GM18907 (cell line): ENCODE data around the gene DSCAML1.

ENCODE experiments used
- ATAC-seq: cut with Tn5 transposase; IDR thresholded peaks from one replicate; pipeline ENCODE4 v1.9.1; 2021; ENCODE audit warnings: mild to moderate bottlenecking, moderate library complexity; ENCODE audit not compliant: unreplicated experiment

Gene DSCAML1, protein sequence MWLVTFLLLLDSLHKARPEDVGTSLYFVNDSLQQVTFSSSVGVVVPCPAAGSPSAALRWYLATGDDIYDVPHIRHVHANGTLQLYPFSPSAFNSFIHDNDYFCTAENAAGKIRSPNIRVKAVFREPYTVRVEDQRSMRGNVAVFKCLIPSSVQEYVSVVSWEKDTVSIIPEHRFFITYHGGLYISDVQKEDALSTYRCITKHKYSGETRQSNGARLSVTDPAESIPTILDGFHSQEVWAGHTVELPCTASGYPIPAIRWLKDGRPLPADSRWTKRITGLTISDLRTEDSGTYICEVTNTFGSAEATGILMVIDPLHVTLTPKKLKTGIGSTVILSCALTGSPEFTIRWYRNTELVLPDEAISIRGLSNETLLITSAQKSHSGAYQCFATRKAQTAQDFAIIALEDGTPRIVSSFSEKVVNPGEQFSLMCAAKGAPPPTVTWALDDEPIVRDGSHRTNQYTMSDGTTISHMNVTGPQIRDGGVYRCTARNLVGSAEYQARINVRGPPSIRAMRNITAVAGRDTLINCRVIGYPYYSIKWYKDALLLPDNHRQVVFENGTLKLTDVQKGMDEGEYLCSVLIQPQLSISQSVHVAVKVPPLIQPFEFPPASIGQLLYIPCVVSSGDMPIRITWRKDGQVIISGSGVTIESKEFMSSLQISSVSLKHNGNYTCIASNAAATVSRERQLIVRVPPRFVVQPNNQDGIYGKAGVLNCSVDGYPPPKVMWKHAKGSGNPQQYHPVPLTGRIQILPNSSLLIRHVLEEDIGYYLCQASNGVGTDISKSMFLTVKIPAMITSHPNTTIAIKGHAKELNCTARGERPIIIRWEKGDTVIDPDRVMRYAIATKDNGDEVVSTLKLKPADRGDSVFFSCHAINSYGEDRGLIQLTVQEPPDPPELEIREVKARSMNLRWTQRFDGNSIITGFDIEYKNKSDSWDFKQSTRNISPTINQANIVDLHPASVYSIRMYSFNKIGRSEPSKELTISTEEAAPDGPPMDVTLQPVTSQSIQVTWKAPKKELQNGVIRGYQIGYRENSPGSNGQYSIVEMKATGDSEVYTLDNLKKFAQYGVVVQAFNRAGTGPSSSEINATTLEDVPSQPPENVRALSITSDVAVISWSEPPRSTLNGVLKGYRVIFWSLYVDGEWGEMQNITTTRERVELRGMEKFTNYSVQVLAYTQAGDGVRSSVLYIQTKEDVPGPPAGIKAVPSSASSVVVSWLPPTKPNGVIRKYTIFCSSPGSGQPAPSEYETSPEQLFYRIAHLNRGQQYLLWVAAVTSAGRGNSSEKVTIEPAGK (N-terminal part only)

DNA sequence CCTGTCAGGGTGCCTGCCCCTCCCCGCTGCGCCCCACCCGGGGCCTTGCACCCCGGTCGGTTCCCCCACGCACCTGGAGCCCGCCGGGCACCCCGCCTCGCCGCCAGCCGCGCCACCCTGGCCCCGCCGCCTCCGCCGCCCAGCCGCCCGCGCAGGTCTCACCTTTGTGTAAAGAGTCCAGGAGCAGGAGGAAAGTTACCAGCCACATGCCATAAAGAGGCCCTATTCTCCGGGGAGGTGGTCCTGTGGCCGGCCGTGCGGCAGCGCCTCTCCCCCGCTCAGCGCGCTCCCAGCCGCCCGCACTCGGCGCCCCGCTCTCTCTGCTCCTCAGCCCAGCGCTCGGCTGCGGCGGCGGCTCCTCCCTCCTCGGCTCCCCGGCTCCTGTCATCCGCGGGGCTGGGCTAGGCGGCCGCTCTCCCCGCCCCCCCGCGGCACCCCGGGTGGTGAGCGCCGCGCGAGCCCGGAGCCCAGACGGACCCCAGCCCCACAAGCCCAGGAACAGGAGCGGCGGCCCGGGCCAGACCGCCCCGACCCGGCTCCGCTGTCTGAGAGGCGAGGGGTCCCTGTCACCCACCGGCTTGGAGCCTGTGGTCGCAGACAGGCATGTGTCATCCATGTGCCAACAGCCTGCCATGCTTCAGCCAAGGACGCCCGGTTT, at the start of gene DSCAML1:
Gene DSCAML1, minus strand, starts transcription at position 345 of the 658 bp plus-strand sequence. Its CDS starts 137 bp downstream, at position 208.
- no peak for ATAC-seq

DNA sequence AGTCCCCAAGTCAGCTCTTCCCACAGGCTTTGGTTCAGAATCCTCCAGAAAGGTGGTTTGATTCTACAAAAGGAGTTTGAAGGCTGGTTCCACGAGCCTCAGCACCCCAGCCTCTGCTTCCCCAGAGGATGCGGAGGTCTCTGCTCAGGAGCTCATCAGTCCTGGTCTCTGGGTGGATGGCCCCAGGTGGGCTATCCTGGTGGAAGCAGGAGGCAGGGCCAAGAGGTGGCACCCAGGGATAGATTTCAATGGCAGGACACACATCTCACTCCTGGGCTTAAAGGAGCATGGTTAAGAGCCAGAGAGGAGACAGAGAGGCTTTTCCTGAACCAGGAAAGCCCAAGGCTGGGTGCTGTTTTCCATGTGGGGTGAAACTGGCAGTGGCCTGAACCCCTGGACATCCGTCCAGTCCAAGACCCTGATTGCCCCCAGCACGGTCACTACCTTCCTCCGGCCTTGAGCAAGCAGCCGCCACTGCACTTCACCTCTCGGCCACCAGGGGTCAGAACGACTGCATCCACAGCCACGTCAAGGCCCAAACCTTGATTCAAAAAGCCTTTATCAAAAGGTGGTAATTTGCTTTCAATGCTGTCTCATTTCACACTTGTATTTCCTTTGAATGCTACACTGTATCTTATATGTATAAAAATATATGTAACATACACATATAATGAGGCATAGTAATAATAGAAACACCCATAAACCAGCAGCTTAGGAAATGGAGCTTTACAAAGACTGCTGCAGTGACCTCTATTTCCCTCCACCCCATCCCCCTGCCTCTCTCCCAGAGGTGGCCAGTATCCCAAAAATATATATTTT, 46.9 kb upstream of the DSCAML1 start:
- ATAC-seq, result no peak

DNA sequence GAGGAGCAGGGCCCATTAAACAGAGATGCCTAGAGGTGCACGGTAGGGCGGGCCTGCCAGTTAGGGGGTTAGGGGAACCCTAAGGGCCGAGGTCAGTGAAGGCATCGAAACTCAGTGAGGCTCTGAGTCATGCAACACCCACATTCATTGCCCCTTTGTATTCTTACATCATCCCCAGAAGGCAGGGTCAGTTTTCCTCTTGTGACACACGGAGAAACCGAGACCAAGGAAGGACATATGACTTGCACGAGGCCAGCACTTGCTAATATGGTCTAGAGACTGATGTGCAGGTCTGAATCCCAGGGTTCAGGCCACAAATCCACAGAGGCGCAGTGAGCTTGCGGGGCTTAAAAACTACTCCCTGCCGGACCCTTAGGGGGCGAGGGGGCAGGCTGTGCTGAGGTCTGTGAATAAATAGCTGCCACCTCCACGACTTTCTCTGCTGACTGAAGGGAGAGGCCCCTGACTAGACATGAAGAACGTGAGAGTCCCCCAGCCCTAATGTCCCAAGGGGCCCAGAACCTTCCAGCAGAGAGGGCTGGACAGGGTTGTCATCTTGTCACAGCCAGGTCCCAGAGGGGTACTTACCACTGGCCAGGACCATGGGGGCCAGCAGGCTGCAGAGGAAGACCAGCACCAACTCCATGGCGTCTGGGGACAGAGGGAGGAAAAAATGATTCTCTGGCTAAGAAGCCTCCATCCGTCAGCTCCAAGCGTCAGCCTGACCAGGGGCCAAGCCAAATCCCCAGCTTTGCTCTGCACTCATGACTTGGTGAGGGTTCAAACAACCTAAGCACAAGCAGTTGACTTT, 45.3 kb upstream of the DSCAML1 start:
- ATAC-seq, result no peak

DNA sequence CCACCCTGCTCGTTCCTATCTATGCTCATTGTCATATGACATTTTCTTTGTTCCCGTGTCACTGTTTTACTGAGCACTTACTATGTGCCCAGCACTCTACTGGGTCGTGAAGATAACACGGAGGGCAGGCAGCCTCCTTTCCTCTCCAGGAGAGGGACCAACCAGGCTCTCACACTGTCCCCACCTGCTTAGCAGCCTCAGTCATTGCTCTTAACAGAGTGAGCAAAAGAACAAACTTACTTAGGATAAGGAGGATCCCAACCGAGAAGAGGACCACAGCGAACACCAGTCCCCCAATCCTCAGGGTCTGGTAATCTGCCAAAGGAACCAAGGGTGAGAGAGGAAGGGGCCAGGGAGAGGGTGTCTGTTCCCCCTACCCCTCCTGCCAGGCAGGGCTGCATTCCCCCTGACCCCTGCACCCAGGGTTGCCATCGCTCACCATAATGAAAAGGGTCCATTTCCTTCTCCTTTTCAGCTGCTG, 44.6 kb upstream of the DSCAML1 start:
- no peak for ATAC-seq

GRCh38 chr11:117840881-117841550, 44.0 kb upstream of the DSCAML1 start:
- no peak for ATAC-seq

- ATAC-seq, result no peak
Measured at GRCh38 chr11:117839936-117840813, 43.2 kb upstream of the DSCAML1 start.

DNA sequence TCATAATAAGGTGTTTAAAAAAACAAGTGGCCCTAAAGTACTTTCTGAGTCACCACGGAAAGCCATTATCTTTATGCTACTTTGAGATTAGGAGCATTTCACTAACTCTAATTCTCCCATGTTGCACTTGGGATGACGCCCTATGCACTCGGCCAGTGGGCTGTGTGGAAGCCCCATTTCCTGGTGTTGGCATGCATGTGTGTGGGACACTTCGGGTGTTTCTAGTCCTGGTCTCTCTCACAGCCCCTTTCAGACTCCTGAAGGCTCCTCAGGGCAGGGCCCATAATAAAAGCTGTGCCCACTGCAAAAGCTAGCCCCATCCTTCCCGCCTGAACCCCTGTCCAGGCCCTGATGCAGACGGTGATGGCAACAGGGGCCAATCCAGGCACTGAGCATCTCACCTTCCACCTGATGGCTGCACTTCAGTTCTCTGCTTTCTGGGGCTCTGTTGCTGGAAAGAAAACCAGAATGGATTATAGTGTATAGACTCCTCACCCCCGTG, 42.4 kb upstream of the DSCAML1 start:
- ATAC-seq, result no peak

- ATAC-seq, result no peak
Measured at GRCh38 chr11:117838901-117839300, 41.9 kb upstream of the DSCAML1 start.

DNA sequence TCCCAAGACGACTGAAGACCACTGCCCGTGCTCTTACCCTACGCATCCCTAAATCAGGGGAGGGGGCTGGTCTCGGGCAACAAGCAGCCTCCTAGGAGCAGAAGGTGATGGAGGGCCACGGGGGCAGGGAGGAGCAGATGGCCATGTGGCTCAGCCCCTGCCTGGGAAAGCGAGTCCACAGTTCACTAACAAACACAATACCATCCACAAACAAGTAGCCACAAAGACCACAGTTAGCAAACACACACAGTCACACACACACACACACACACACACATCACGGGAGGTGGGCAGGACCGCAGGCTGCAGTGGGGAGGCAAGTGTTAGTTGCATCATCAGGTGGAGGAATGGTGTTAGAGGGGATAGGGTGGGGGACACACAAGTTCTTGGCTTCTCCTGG, 40.8 kb upstream of the DSCAML1 start:
- ATAC-seq, result no peak

DNA sequence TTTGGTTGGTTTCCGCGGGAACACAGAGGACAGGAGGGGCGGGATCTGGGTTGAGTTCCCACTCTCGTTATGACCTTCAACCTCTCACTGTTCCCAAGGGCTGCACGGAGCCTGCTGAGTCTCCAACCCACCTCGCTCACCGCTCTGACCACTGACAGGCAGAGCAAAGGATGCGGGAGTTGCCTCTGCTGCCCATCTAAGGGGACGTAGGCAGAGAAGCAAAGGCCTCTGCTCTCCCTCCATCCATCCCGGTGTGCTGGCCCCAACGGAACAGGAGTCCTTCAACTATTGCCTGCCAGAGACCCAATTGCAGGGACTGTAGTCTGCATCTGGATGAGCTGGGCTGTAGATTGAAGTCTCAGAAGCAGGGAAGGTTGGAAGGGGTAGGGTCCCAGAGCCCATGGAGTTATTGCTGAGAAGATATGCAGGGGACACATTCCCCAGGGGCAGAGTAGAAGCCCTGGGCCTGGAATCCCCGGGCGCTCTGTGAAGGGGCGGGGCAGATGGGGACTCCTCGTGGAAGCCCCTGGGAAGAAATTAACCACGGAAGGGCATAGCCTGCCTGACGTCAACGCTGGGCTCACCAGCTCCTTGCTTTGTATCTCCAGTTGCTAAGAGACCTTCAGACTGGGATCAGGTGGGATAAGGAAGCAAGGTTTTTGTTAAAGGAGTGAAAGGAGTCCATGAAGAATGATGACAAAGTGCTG, 40.2 kb upstream of the DSCAML1 start:
- no peak for ATAC-seq

- no peak for ATAC-seq
Measured at GRCh38 chr11:117836077-117836960, 39.3 kb upstream of the DSCAML1 start.

DNA sequence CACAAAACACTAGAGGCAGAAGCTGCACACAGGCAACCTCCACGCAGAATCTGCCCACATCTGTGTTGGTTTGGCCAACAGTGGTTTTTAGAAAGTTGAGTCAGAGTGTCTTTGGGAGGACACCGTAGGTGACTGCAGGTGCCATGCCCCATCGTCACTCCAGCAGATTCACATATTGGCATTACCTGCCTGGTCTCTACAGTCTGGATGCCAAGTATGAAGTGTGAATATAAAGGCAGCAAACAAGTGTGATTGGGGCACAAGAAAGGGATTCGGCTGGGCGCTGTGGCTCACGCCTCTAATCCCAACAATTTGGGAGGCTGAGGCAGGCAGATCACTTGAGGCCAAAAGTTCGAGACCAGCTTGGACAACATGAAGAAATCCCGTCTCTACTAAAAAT, 38.6 kb upstream of the DSCAML1 start:
- ATAC-seq, result no peak

DNA sequence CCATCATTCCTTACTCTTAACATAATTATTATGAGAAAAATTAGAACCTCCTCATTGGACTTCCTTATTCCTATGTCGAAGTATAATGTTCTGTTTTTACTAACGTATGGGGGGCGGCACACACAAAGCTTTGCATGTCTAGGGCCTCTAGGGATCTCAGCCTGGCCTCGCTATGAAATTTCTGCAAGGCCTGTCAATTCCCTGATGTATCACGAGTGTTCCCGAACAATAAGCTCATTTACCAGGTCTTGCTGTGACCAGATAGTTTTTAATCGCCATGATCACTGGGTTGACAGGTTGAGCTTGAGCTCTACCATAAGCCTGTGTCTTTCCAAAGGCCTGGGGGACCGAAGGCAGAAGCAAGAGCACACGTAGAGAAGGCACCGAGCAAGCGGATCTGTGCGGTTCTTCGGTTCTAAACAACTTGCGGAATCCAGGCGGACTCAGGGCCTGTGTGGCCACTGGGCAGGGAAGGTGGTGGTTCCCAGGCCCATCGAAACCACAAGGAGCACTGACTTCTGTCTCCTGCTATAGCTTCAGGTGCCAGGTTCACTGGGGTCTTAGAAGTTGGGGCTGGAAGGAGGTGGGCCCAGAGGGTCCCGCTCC, 37.9 kb upstream of the DSCAML1 start:
- no peak for ATAC-seq

DNA sequence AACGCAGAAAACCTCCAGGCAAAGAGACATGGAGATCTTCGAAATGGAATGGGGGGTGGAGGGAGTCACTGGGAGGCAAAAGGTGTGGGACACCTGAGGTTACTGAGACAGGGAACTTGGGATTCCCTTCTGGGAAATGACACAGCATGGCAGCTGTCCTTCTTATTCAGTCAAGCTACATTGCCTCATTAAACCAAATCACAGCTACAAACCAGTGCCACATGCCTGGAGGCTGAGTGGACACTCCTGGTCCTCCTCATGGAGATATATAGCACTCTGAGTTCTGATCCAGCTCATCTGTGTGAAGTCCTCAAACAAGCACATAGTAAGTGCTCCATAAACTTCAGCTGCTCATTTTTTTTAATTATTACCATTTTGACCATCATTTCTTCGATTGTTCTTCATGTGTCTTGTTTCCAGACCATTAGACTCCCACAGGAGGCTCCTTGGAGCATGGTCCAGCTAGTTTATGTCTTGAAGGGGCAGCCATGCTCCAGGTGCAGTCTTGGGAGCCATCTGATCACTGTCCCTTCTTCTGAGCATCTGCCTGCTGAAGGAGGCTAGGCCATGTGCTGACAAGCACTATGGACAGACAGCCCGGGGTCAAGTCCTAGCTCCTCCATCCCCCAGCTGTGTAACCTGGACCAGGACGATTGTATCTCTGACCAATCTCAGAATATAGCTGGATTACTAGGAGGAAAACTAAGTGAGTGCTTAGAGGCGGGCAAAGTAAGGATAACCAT, 37.2 kb upstream of the DSCAML1 start:
- ATAC-seq, result no peak
